HG03442 (cell line): Measurements from ENCODE around the gene SLC40A1.

Source experiments
- ATAC-seq: cut with Tn5 transposase; IDR thresholded peaks from one replicate; pipeline ENCODE4 v1.9.1; 2021; ENCODE audit warnings: mild to moderate bottlenecking, moderate library complexity; ENCODE audit not compliant: unreplicated experiment

Gene SLC40A1

GRCh38 chr2:189574793-189575475 lies 5.7 kb downstream of the SLC40A1 start:
- no peak for ATAC-seq

- ATAC-seq, result no peak
Measured at GRCh38 chr2:189570570-189571031, 10.0 kb downstream of the SLC40A1 start.

GRCh38 chr2:189569295-189569910 lies 11.2 kb downstream of the SLC40A1 start:
- ATAC-seq, result peak; percentile 63

- no peak for ATAC-seq
Measured at GRCh38 chr2:189566046-189566445, 14.5 kb downstream of the SLC40A1 start.

GRCh38 chr2:189561371-189562038 lies 19.1 kb downstream of the SLC40A1 start:
- no peak for ATAC-seq

GRCh38 chr2:189560273-189560586 lies 20.4 kb downstream of the SLC40A1 start:
- ATAC-seq, result no peak

GRCh38 chr2:189559579-189560272 lies 20.9 kb downstream of the SLC40A1 start:
- ATAC-seq, result no peak

- ATAC-seq, result no peak
Measured at GRCh38 chr2:189558516-189559272, 21.9 kb downstream of the SLC40A1 start.

- ATAC-seq, result no peak
Measured at GRCh38 chr2:189557373-189557772, 23.2 kb downstream of the SLC40A1 start.

- ATAC-seq, result no peak
Measured at GRCh38 chr2:189556526-189556925, 24.1 kb downstream of the SLC40A1 start.

- no peak for ATAC-seq
Measured at GRCh38 chr2:189555232-189555631, 25.4 kb downstream of the SLC40A1 start.

GRCh38 chr2:189553504-189554088 lies 27.0 kb downstream of the SLC40A1 start:
- no peak for ATAC-seq

- ATAC-seq, result no peak
Measured at GRCh38 chr2:189552991-189553404, 27.6 kb downstream of the SLC40A1 start.

- no peak for ATAC-seq
Measured at GRCh38 chr2:189552334-189552990, 28.1 kb downstream of the SLC40A1 start.

GRCh38 chr2:189551808-189552207 lies 28.8 kb downstream of the SLC40A1 start:
- ATAC-seq, result no peak

GRCh38 chr2:189549449-189549832 lies 31.1 kb downstream of the SLC40A1 start:
- no peak for ATAC-seq

GRCh38 chr2:189548666-189549448 lies 31.7 kb downstream of the SLC40A1 start:
- no peak for ATAC-seq

GRCh38 chr2:189545418-189545817 lies 35.2 kb downstream of the SLC40A1 start:
- ATAC-seq, result no peak
